Erythroblast (primary cell): ENCODE results near the gene ANP32E.

Experiments used
- GATA1 ChIP-seq: IDR thresholded peaks from 2 replicates; pipeline ENCODE4 v1.6.1; 2011; ENCODE audit warnings: low read depth, mild to moderate bottlenecking, control low read depth, low read length, moderate library complexity
- POLR2A ChIP-seq: IDR thresholded peaks from 2 replicates; pipeline ENCODE4 v1.6.1; 2011; ENCODE audit warnings: mild to moderate bottlenecking, low read length

DNA sequence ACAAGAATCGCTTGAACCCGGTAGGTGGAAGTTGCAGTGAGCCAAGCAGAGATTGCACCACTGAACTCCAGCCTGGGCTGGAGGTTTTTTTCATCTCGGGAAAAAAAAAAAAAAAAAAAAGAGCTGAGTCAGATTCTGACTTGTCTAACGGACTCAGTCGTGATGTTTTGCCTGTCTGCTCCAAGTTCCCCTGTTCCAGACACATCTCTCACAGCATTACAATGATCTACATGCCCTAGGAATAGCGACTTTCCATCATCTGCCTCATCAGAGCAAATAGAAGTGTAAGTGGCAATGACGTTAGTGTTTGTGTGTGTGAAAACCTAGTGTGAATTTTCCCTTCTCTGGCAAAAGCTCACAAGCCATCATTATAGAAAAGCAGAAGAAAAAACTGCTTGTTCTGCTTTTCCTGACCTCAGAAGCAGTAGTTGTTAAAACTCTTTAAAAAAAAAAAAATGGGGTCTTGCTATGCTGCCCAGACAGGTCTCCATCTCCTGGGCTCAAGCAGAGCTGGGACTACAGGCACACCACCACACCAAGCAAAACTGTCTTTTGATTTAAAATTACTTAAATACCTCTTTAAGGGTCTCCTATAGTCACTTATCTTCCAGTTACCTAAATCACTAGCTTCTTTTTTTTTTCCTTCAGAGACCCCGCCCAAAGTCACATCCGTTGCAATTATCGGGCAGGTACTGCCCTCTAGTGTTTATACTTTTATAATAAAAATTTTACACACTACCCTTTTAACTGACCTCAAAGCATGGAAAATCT, 48.9 kb downstream of the ANP32E start:
- TF ChIP-seq POLR2A (no peak), GATA1 (no peak)
